H1 (cell line): Measurements from ENCODE around the gene COQ9. TPM values are rescaled to one million over a fixed set of nuclear protein-coding genes. Genes with fewer than 3 reads are reported as not detected.

Source experiments
- CTCF ChIA-PET: fragments of 300-600 bp; sonication (Branson Sonifier 250); formaldehyde crosslinking; loops from one replicate; lab custom pipeline; 2021; ENCODE audit not compliant: partially characterized antibody; lab: Charles Lee
- POLR2A ChIA-PET: fragments of 300-600 bp; sonication (Branson Sonifier 250); formaldehyde crosslinking; loops from one replicate; lab custom pipeline; 2021; ENCODE audit warnings: inconsistent platforms; ENCODE audit not compliant: partially characterized antibody; lab: Charles Lee
- DNase-seq, 2 experiments: peaks; one replicate each; pipeline versions ENCODE4 v3.0.0 to v3.0.0-alpha.2; 2010 to 2022; ENCODE audit warnings: low spot score in 2 of 2, low read depth in 1 of 2, mixed read lengths in 1 of 2
- FAIRE-seq: peaks from 2 replicates; lab custom pipeline; 2011; peaks lifted over from hg19 to GRCh38; lab: Jason Lieb, UNC
- H2AFZ ChIP-seq: 2 replicates; pipeline ENCODE4 v1.8.1; 2012; ENCODE audit warnings: low read length, inconsistent platforms
- H2AK5ac ChIP-seq: 2 replicates; pipeline ENCODE4 v1.6.1; 2013; ENCODE audit warnings: low read depth, low read length
- H2BK120ac ChIP-seq: replicated peaks from 2 replicates; pipeline ENCODE3; 2013; ENCODE audit warnings: low read depth, low read length, inconsistent platforms
- H2BK12ac ChIP-seq: 2 replicates; pipeline ENCODE4 v1.6.1; 2013; ENCODE audit warnings: low read depth, low read length
- H2BK15ac ChIP-seq: 2 replicates; pipeline ENCODE4 v1.6.1; 2013; ENCODE audit warnings: low read length
- H2BK20ac ChIP-seq: 2 replicates; pipeline ENCODE4 v1.6.1; 2013; ENCODE audit warnings: low read length
- H2BK5ac ChIP-seq: 2 replicates; pipeline ENCODE4 v1.6.1; 2013; ENCODE audit warnings: low read depth, low read length
- H3K14ac ChIP-seq: 2 replicates; pipeline ENCODE4 v1.6.1; 2013; ENCODE audit warnings: inconsistent platforms; ENCODE audit not compliant: insufficient read length
- H3K18ac ChIP-seq: 2 replicates; pipeline ENCODE4 v1.6.1; 2013; ENCODE audit warnings: low read length; ENCODE audit errors: extremely low read depth
- H3K23ac ChIP-seq: 2 replicates; pipeline ENCODE4 v1.6.1; 2013; ENCODE audit warnings: inconsistent platforms; ENCODE audit not compliant: insufficient read length
- H3K23me2 ChIP-seq: 2 replicates; pipeline ENCODE4 v1.6.1; 2013; ENCODE audit warnings: low read depth, low read length
- H3K27ac ChIP-seq: 2 replicates; pipeline ENCODE4 v1.6.1; 2011; ENCODE audit warnings: low read depth, low read length, inconsistent platforms
- H3K27me3 ChIP-seq, 4 experiments: replicated peaks in 1 of 4; 1 replicate in 1 of 4; 2 replicates in 3 of 4; pipeline versions ENCODE4 v1.6.1 to v1.8.1; 2011 to 2013; ENCODE audit warnings: low read length in 3 of 4, mild to moderate bottlenecking in 3 of 4, inconsistent platforms in 2 of 4, mixed read lengths in 2 of 4, moderate library complexity in 1 of 4; ENCODE audit not compliant: control insufficient read depth in 3 of 4, insufficient read depth in 3 of 4; ENCODE audit errors: extremely low read depth in 1 of 4
- H3K36me3 ChIP-seq, 4 experiments: 2 replicates each; pipeline versions ENCODE4 v1.6.1 to v1.8.1; 2011 to 2013; ENCODE audit warnings: mild to moderate bottlenecking in 4 of 4, low read length in 3 of 4, moderate library complexity in 2 of 4, control low read depth in 1 of 4, inconsistent platforms in 1 of 4; ENCODE audit not compliant: insufficient read depth in 4 of 4, control insufficient read depth in 2 of 4
- H3K4ac ChIP-seq: replicated peaks from 2 replicates; pipeline ENCODE3; 2013; ENCODE audit warnings: low read length, low read depth, mixed read lengths, inconsistent platforms; ENCODE audit not compliant: insufficient read length
- H3K4me1 ChIP-seq, 4 experiments: replicated peaks in 1 of 4; 1 replicate in 1 of 4; 2 replicates in 3 of 4; pipeline versions ENCODE4 v1.6.1 to v1.8.1; 2011 to 2013; ENCODE audit warnings: low read length in 3 of 4, inconsistent platforms in 2 of 4, mixed read lengths in 1 of 4; ENCODE audit not compliant: insufficient read depth in 4 of 4, control insufficient read depth in 3 of 4
- H3K4me2 ChIP-seq, 2 experiments: 2 replicates each; pipeline versions ENCODE4 v1.6.1 to v1.8.1; 2011 to 2013; ENCODE audit warnings: low read depth in 2 of 2, low read length in 2 of 2, control low read depth in 1 of 2, inconsistent platforms in 1 of 2, mild to moderate bottlenecking in 1 of 2; ENCODE audit not compliant: insufficient read depth in 1 of 2
- H3K4me3 ChIP-seq, 4 experiments: fragments of 200-600, 300-600 bp in 1 of 4; sonication (generic), shearing (Covaris generic), sonication (Bioruptor Twin) in 1 of 4; 2 replicates each; pipeline versions ENCODE4 v1.5.1 to v1.8.1; 2011 to 2016; ENCODE audit warnings: low read length in 4 of 4, low read depth in 3 of 4, control low read depth in 2 of 4, inconsistent platforms in 2 of 4, mild to moderate bottlenecking in 2 of 4, mixed read lengths in 1 of 4, moderate library complexity in 1 of 4; ENCODE audit not compliant: insufficient read depth in 2 of 4; ENCODE audit errors: extremely low read depth in 1 of 4
- H3K56ac ChIP-seq: replicated peaks from 2 replicates; pipeline ENCODE3; 2013; ENCODE audit warnings: low read depth, mild to moderate bottlenecking, mixed read lengths, low read length, inconsistent platforms; ENCODE audit not compliant: insufficient read length
- H3K79me1 ChIP-seq: 2 replicates; pipeline ENCODE4 v1.6.1; 2013; ENCODE audit warnings: low read depth, low read length, control low read depth
- H3K79me2 ChIP-seq, 2 experiments: 2 replicates each; pipeline versions ENCODE4 v1.6.1 to v1.8.1; 2012 to 2013; ENCODE audit warnings: low read length in 2 of 2, mild to moderate bottlenecking in 2 of 2, inconsistent platforms in 1 of 2; ENCODE audit not compliant: insufficient read depth in 2 of 2, control insufficient read depth in 1 of 2
- H3K9ac ChIP-seq, 4 experiments: replicated peaks in 1 of 4; 1 replicate in 1 of 4; 2 replicates in 3 of 4; pipeline versions ENCODE4 v1.6.1 to v1.8.1; 2011 to 2013; ENCODE audit warnings: low read depth in 3 of 4, low read length in 3 of 4, control low read depth in 2 of 4, mild to moderate bottlenecking in 2 of 4, moderate library complexity in 2 of 4, inconsistent platforms in 1 of 4; ENCODE audit errors: extremely low read depth in 1 of 4
- H3K9me3 ChIP-seq, 2 experiments: 2 replicates each; pipeline versions ENCODE4 v1.6.1 to v1.8.1; 2012 to 2013; ENCODE audit warnings: mild to moderate bottlenecking in 2 of 2, moderate library complexity in 2 of 2, control low read depth in 1 of 2, inconsistent platforms in 1 of 2, low read depth in 1 of 2, low read length in 1 of 2, mixed read lengths in 1 of 2; ENCODE audit not compliant: insufficient read depth in 2 of 2
- H4K20me1 ChIP-seq, 2 experiments: replicated peaks in 1 of 2; 2 replicates each; pipeline versions ENCODE3 to v1.8.1; 2011 to 2013; ENCODE audit warnings: inconsistent platforms in 2 of 2, low read length in 2 of 2, mild to moderate bottlenecking in 1 of 2; ENCODE audit not compliant: insufficient read depth in 2 of 2, control insufficient read depth in 1 of 2
- H4K5ac ChIP-seq: 2 replicates; pipeline ENCODE4 v1.6.1; 2013; ENCODE audit warnings: low read length, low read depth, mixed read lengths, inconsistent platforms; ENCODE audit not compliant: insufficient read length
- H4K8ac ChIP-seq: 2 replicates; pipeline ENCODE4 v1.8.0; 2013; ENCODE audit warnings: mild to moderate bottlenecking, moderate library complexity, low read length, inconsistent platforms; ENCODE audit not compliant: insufficient read depth; ENCODE audit errors: extremely low read depth
- H4K91ac ChIP-seq: replicated peaks from 2 replicates; pipeline ENCODE3; 2013; ENCODE audit warnings: low read length, mixed read lengths, inconsistent platforms; ENCODE audit not compliant: insufficient read length
- BRCA1 ChIP-seq: IDR thresholded peaks from 2 replicates; pipeline ENCODE4 v1.6.1; 2012; ENCODE audit warnings: low read depth, low read length, improper control_type of control experiment
- FOSL1 ChIP-seq: IDR thresholded peaks from 2 replicates; pipeline ENCODE4 v1.6.1; 2011; ENCODE audit warnings: mild to moderate bottlenecking, low read depth, low read length, moderate library complexity; ENCODE audit not compliant: insufficient read depth
- RFX5 ChIP-seq: IDR thresholded peaks from 2 replicates; pipeline ENCODE4 v1.6.1; 2011; ENCODE audit warnings: low read depth, low read length, improper control_type of control experiment, borderline replicate concordance
- SP4 ChIP-seq: IDR thresholded peaks from 2 replicates; pipeline ENCODE4 v1.6.1; 2012; ENCODE audit warnings: low read length, inconsistent platforms
- WGBS, 2 experiments: shearing (Covaris generic) in 1 of 2; methylation state at CpG; one replicate each; pipeline versions ENCODE4 v1.1.6 to v1.1.7; 2013 to 2015; ENCODE audit warnings: low lambda C conversion rate in 2 of 2, mixed read lengths in 2 of 2, inconsistent platforms in 1 of 2, low coverage in 1 of 2, missing lambda C conversion rate in 1 of 2; ENCODE audit not compliant: insufficient replicate concordance in 2 of 2, insufficient coverage in 1 of 2, insufficient read length in 1 of 2; ENCODE audit errors: extremely low coverage in 1 of 2, missing lambda C conversion rate in 1 of 2; 5-methylcytosine and 5-hydroxymethylcytosine counted together
- polyA plus RNA-seq, 7 experiments: library from polyadenylated mRNA; depleted of rRNA in 3 of 7; stranded (reverse) in 5 of 7; unstranded in 2 of 7; fragments of >200 nt in 5 of 7; fragments of 200-250 nt in 2 of 7; gene quantifications; 1 replicate in 5 of 7; 2 replicates in 1 of 7; 4 replicates in 1 of 7; pipeline versions ENCODE4 v1.2.1 to v1.2.3, GENCODE V29; 2011 to 2013; ENCODE audit warnings: missing spikeins in 2 of 7, mixed read lengths in 2 of 7
- total RNA-seq: library from RNA; stranded (reverse); fragmentation: NEBNext Ultra II Directional; extraction: Animal tissue kit (Norgen Biotek cat#: 25700); gene quantifications from 2 replicates; pipeline ENCODE4 v1.2.1, GENCODE V29; 2021
- TF ChIP-seq, protein P1 (sequence below): IDR thresholded peaks from 2 replicates; pipeline ENCODE4 v1.6.1; 2012; ENCODE audit warnings: low read length, inconsistent platforms
- TF ChIP-seq, protein P2 (sequence below): IDR thresholded peaks from 2 replicates; pipeline ENCODE4 v1.6.1; 2011; ENCODE audit warnings: low read length, improper control_type of control experiment

Gene COQ9
- total and polyA plus RNA-seq, 2 of the 8 experiments (the other 6 are each of a cell fraction or from before 2014, with no cell fraction given) = 33.3 to 60.3 TPM

DNA sequence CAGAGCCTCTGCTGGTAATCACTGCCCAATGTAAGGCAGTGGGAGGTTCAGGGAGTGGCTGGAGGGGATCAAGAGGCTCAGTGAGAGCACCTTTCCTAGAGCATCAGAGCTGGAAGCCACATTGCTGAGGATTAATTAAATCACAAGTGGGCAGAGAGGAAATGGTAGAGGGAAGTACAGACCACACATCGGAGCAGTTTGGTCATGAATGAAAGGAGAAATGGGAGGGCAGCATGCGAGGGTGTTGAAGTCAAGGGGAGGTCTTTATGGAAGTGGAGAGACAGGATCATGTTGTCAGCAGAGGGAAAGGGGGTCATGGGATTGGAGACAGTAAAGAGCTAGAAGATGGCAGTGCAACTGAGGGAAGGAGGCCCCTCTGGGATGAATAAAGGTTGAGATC lies 40.4 kb upstream of the COQ9 start:
- Histone ChIP-seq H4K5ac (no peak overlapping the region), H2BK20ac (no peak overlapping the region), H3K36me3 (no peaks in the 10 kb centered on the region), H3K14ac (no peak overlapping the region), H3K4me2 (no peak overlapping the region), H2BK12ac (no peak overlapping the region), H3K23ac (no peak overlapping the region), H3K79me2 (no peaks in the 10 kb centered on the region), H3K4ac (no peak overlapping the region), H3K56ac (no peak overlapping the region), H2BK5ac (no peak overlapping the region), H3K27ac (no peak overlapping the region), H4K8ac (no peak overlapping the region), H3K27me3 (no peaks in the 10 kb centered on the region), H3K79me1 (no peaks in the 10 kb centered on the region), H3K9me3 (no peaks in the 10 kb centered on the region; a peak in 1 of 4 replicates), H4K20me1 (peaks cover 0 to 4% of the 10 kb centered on the region in 2 experiments), H3K18ac (no peak overlapping the region), H3K4me1 (no peaks in the 10 kb centered on the region; a peak in 2 of 7 replicates), H2AFZ (no peak overlapping the region), H3K9ac (no peak overlapping the region), H3K23me2 (peaks cover 9% of the 10 kb centered on the region; the same call in 1 of the 2 replicates), H3K4me3 (no peak overlapping the region), H4K91ac (no peak overlapping the region), H2BK120ac (no peak overlapping the region), H2BK15ac (no peak overlapping the region), H2AK5ac (no peak overlapping the region)
- CTCF ChIA-PET = interaction anchor here (4.3 kb wide), 1 partner anchor 11 kb away, joined by 39 read pairs; no protein-coding TSS in a partner anchor
- TF ChIP-seq, protein P1, sequence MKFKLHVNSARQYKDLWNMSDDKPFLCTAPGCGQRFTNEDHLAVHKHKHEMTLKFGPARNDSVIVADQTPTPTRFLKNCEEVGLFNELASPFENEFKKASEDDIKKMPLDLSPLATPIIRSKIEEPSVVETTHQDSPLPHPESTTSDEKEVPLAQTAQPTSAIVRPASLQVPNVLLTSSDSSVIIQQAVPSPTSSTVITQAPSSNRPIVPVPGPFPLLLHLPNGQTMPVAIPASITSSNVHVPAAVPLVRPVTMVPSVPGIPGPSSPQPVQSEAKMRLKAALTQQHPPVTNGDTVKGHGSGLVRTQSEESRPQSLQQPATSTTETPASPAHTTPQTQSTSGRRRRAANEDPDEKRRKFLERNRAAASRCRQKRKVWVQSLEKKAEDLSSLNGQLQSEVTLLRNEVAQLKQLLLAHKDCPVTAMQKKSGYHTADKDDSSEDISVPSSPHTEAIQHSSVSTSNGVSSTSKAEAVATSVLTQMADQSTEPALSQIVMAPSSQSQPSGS = no peak
- TF ChIP-seq RFX5 = no peak
- no peak for TF ChIP-seq BRCA1
- TF ChIP-seq, protein P2, sequence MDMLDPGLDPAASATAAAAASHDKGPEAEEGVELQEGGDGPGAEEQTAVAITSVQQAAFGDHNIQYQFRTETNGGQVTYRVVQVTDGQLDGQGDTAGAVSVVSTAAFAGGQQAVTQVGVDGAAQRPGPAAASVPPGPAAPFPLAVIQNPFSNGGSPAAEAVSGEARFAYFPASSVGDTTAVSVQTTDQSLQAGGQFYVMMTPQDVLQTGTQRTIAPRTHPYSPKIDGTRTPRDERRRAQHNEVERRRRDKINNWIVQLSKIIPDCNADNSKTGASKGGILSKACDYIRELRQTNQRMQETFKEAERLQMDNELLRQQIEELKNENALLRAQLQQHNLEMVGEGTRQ = no peak
- TF ChIP-seq SP4 = no peak
- no peak for TF ChIP-seq FOSL1
- POLR2A ChIA-PET = interaction anchor here (0.5 kb wide), 1 partner anchor 75 kb away, joined by 3 read pairs; no protein-coding TSS in a partner anchor
- FAIRE-seq (no peak), DNase-seq (no peak)
- WGBS, 2 experiments = 89% methylated on average over 2 of the region's 2 CpGs; no CpG with 5 or more reads in 1 of the 2 experiments
